Endothelial cell of umbilical vein (primary cell): Measurements from ENCODE around the gene EGR4.

ENCODE experiments used
- CTCF ChIP-seq, 2 donors: IDR thresholded peaks; 1 replicate in 1 of 2; 2 replicates in 1 of 2; pipeline ENCODE4 v1.5.1; 2011; ENCODE audit warnings: low read length in 2 of 2, mild to moderate bottlenecking in 2 of 2, moderate library complexity in 2 of 2, control low read depth in 1 of 2, inconsistent platforms in 1 of 2, low read depth in 1 of 2; ENCODE audit not compliant: insufficient read depth in 1 of 2; ENCODE audit errors: extremely low read depth in 1 of 2
- EZH2 ChIP-seq: IDR thresholded peaks from 2 replicates; pipeline ENCODE4 v1.6.1; 2012; ENCODE audit warnings: borderline replicate concordance, low read depth, mild to moderate bottlenecking, moderate library complexity, low read length, inconsistent platforms; ENCODE audit not compliant: severe bottlenecking
- JUN ChIP-seq: IDR thresholded peaks from 2 replicates; pipeline ENCODE4 v1.6.1; 2011; ENCODE audit warnings: borderline replicate concordance, low read depth; ENCODE audit not compliant: insufficient read length, insufficient read depth
- MYC ChIP-seq: IDR thresholded peaks from one replicate; pipeline ENCODE4 v1.6.1; 2011; ENCODE audit warnings: mild to moderate bottlenecking, low read depth, low read length
- POLR2A ChIP-seq: IDR thresholded peaks from 2 replicates; pipeline ENCODE4 v1.6.1; 2012; ENCODE audit warnings: low read depth, mild to moderate bottlenecking, control low read depth, low read length
- POLR2AphosphoS5 ChIP-seq: IDR thresholded peaks from 2 replicates; pipeline ENCODE4 v1.6.1; 2012; ENCODE audit warnings: low read depth, mild to moderate bottlenecking, control low read depth, low read length, moderate library complexity; ENCODE audit not compliant: insufficient read depth

GRCh38 chr2:73267008-73267407 lies 26.3 kb downstream of the EGR4 start:
- no peak for TF ChIP-seq POLR2AphosphoS5
- TF ChIP-seq CTCF (IDR thresholded peaks at IDR 0.05; ENCODE audit: extremely low read depth in 1 of 2, insufficient read depth in 1 of 2, low read depth in 1 of 2, low read length in 2 of 2) = no peak
- TF ChIP-seq POLR2A = no peak
- TF ChIP-seq JUN = no peak
- no peak for TF ChIP-seq EZH2
- no peak for TF ChIP-seq MYC
